Uterus (tissue), 4 donors: ENCODE results near the gene SPSB3. TPM values are rescaled to one million over a fixed set of nuclear protein-coding genes. Genes with fewer than 3 reads are reported as not detected.

Experiments used
- DNase-seq, 2 donors: peaks; one replicate each; pipeline ENCODE4 v3.0.0-alpha.2; 2019 to 2020
- H3K27ac ChIP-seq, 2 donors: fragments of 200-600 bp; sonication (generic); 1 replicate in 1 of 2; 2 replicates in 1 of 2; pipeline ENCODE4 v1.5.1; 2016 to 2018
- H3K27me3 ChIP-seq, 2 donors: fragments of 200-600 bp; sonication (generic); one replicate each; pipeline ENCODE4 v1.5.1; 2018 to 2019; ENCODE audit warnings: control low read depth in 1 of 2
- H3K36me3 ChIP-seq, 2 donors: fragments of 200-600 bp; sonication (generic); one replicate each; pipeline ENCODE4 v1.5.1; 2019; ENCODE audit warnings: control low read depth in 1 of 2
- H3K4me1 ChIP-seq, 2 donors: fragments of 200-600 bp; sonication (generic); one replicate each; pipeline ENCODE4 v1.5.1; 2018 to 2019; ENCODE audit warnings: control low read depth in 1 of 2
- H3K4me3 ChIP-seq, 2 donors: fragments of 200-600 bp; sonication (generic); 1 replicate in 1 of 2; 2 replicates in 1 of 2; pipeline ENCODE4 v1.5.1; 2018 to 2019; ENCODE audit warnings: mild to moderate bottlenecking in 1 of 2
- H3K9me3 ChIP-seq, 2 donors: fragments of 200-600 bp; sonication (generic); one replicate each; pipeline ENCODE4 v1.5.1; 2019; ENCODE audit warnings: control low read depth in 1 of 2
- CTCF ChIP-seq, 4 experiments: fragments of 200-600 bp in 2 of 4; fragments of 450-650 bp in 2 of 4; sonication (generic) in 2 of 4; IDR thresholded peaks; one replicate each; pipeline ENCODE4 v1.5.1; 2016 to 2019; ENCODE audit warnings: antibody characterized with exemption in 4 of 4, mild to moderate bottlenecking in 2 of 4, moderate library complexity in 1 of 4
- POLR2A ChIP-seq, 2 donors: fragments of 450-650 bp; IDR thresholded peaks; one replicate each; pipeline ENCODE4 v1.6.1; 2016; ENCODE audit warnings: antibody characterized with exemption in 2 of 2, mild to moderate bottlenecking in 1 of 2, moderate library complexity in 1 of 2
- intact Hi-C: fragments of 100-400 bp; cut with DNase I; formaldehyde crosslinking; loops from one replicate; pipeline ENCODE4 v1.15.1; 2023; ENCODE audit warnings: low total_unique reads
- total RNA-seq, 4 donors: library from RNA; depleted of rRNA in 3 of 4; stranded (reverse); fragments of >200 nt in 3 of 4; gene quantifications; one replicate each; pipeline versions ENCODE4 v1.1.0 to v1.2.4, GENCODE V29; 2014 to 2023
- donor health status: DM: yes; HTN: yes; CAD: no.

The SPSB3 gene
- total RNA-seq, 4 donors from 2014 or later: 24.8 to 67.4 (median 55.8) TPM

DNA sequence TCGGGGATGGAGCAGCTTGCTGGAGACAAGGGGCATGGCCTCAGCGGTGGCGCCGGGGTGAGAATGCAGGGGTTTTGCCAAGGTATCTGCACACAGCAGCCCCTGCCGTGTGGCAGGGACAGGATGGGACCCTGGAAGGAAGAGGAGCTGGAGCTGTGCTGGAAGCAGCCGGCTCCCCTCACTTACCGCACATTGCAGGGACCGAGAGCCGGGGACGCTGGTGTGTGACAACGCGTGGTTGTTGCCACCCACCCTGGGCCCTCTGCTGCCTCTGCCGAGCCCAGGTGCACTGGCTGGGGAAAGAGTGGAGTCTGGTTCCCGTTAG, 3.4 kb upstream of the SPSB3 start:
- intact Hi-C loops: no loop called here
- Histone ChIP-seq H3K4me3 (no peak overlapping the region), H3K27me3 (no peaks in the 10 kb centered on the region), H3K27ac (no peak overlapping the region), H3K4me1 (peaks cover 0 to 7% of the 10 kb centered on the region in 2 donors), H3K9me3 (no peaks in the 10 kb centered on the region), H3K36me3 (no peaks in the 10 kb centered on the region)
- no peak for DNase-seq
- TF ChIP-seq CTCF (IDR thresholded peaks at IDR 0.05) (no peak), POLR2A (IDR thresholded peaks at IDR 0.05) (no peak)

- DNase-seq: peak in 1 of 2 donors; percentile 13
- intact Hi-C loops: no loop called here
- no peaks in the 10 kb centered on the region for H3K9me3 ChIP-seq
- TF ChIP-seq POLR2A (IDR thresholded peaks at IDR 0.05): no peak
- TF ChIP-seq CTCF (IDR thresholded peaks at IDR 0.05): no peak
- H3K4me3 ChIP-seq: no peak overlapping the region
- no peaks in the 10 kb centered on the region for H3K36me3 ChIP-seq
- no peaks in the 10 kb centered on the region for H3K27me3 ChIP-seq
- H3K27ac ChIP-seq: no peak overlapping the region
- peaks cover 0 to 7% of the 10 kb centered on the region in 2 donors for H3K4me1 ChIP-seq
Measured at GRCh38 chr16:1784977-1785845, 2.8 kb upstream of the SPSB3 start.

- intact Hi-C loops: no loop called here
- Histone ChIP-seq H3K4me1 (peaks cover 0 to 7% of the 10 kb centered on the region in 2 donors), H3K27ac (peak overlapping the region; percentile 80 to 87), H3K36me3 (no peaks in the 10 kb centered on the region), H3K27me3 (no peaks in the 10 kb centered on the region), H3K4me3 (peak overlapping the region; percentile 47 to 98), H3K9me3 (no peaks in the 10 kb centered on the region)
- DNase-seq: peak in 1 of 2 donors; percentile 33
- no peak for TF ChIP-seq CTCF (IDR thresholded peaks at IDR 0.05)
- TF ChIP-seq POLR2A (IDR thresholded peaks at IDR 0.05): no peak
Measured at GRCh38 chr16:1781758-1782407, 488 bp downstream of the SPSB3 start.

- peak in 1 of 2 donors; percentile 21 for DNase-seq
- H3K4me3 ChIP-seq: peak overlapping the region; percentile 47 to 98
- no peaks in the 10 kb centered on the region for H3K36me3 ChIP-seq
- no peaks in the 10 kb centered on the region for H3K27me3 ChIP-seq
- peaks cover 0 to 7% of the 10 kb centered on the region in 2 donors for H3K4me1 ChIP-seq
- intact Hi-C loops: no loop called here
- peak overlapping the region; percentile 80 to 87 for H3K27ac ChIP-seq
- no peaks in the 10 kb centered on the region for H3K9me3 ChIP-seq
- TF ChIP-seq POLR2A (IDR thresholded peaks at IDR 0.05) (no peak), CTCF (IDR thresholded peaks at IDR 0.05) (no peak)
Measured at GRCh38 chr16:1781254-1781653, 1.1 kb downstream of the SPSB3 start.

DNA sequence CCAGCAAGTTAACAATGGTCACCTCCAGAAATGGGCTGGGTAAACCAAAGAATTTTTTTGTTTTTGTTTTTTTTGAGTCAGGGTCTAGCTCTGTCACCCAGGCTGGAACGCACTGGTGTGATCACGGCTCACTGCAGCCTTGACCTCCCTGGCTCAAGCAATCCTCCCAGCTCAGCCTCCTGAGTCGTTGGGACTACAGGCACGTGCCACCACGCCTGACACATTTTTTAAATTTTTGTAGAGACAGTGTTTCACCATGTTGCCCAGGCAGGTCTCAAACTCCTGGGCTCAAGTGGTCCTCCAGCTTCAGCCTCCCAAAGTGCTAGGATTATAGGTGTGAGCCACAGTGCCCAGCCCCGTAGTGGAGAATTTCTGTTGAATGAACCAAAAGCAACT, 1.7 kb downstream of the SPSB3 start:
- DNase-seq: no peak
- Histone ChIP-seq H3K4me1 (peaks cover 0 to 7% of the 10 kb centered on the region in 2 donors), H3K27ac (no peak overlapping the region), H3K36me3 (no peaks in the 10 kb centered on the region), H3K27me3 (no peaks in the 10 kb centered on the region), H3K9me3 (no peaks in the 10 kb centered on the region), H3K4me3 (no peak overlapping the region)
- TF ChIP-seq POLR2A (IDR thresholded peaks at IDR 0.05): no peak
- TF ChIP-seq CTCF (IDR thresholded peaks at IDR 0.05): no peak
- intact Hi-C loops: no loop called here
